MM.1S (cell line): ENCODE measurements around the gene CD84.

Source experiments
- DNase-seq: peaks from one replicate; pipeline ENCODE4 v3.0.0-alpha.2; 2015
- H2AFZ ChIP-seq: fragments of 300-600 bp; sonication (generic); 2 replicates; pipeline ENCODE4 v1.6.0; 2016; ENCODE audit warnings: antibody characterized with exemption, low read length
- H3F3A ChIP-seq: fragments of 300-600 bp; sonication (generic); 2 replicates; pipeline ENCODE4 v1.6.1; 2016; ENCODE audit warnings: mild to moderate bottlenecking, antibody characterized with exemption, low read length, moderate library complexity, mixed read lengths; ENCODE audit not compliant: insufficient read depth
- H3K27ac ChIP-seq: fragments of 300-600 bp; sonication (generic); 2 replicates; pipeline ENCODE4 v1.5.1; 2016; ENCODE audit warnings: mild to moderate bottlenecking, low read length
- H3K27me3 ChIP-seq: fragments of 300-600 bp; sonication (generic); replicated peaks from 2 replicates; pipeline ENCODE4 v1.6.0; 2016; ENCODE audit warnings: low read length; ENCODE audit not compliant: insufficient read depth
- H3K36me3 ChIP-seq: fragments of 300-600 bp; sonication (generic); replicated peaks from 2 replicates; pipeline ENCODE4 v1.6.1; 2016; ENCODE audit warnings: mild to moderate bottlenecking, low read length, mixed read lengths; ENCODE audit not compliant: insufficient read depth
- H3K4me1 ChIP-seq: fragments of 300-600 bp; sonication (generic); 2 replicates; pipeline ENCODE4 v1.6.1; 2016; ENCODE audit warnings: low read length, mixed read lengths
- H3K4me2 ChIP-seq: fragments of 300-600 bp; sonication (generic); 2 replicates; pipeline ENCODE4 v1.6.0; 2016; ENCODE audit warnings: low read depth, low read length
- H3K4me3 ChIP-seq: fragments of 300-600 bp; sonication (generic); 2 replicates; pipeline ENCODE4 v1.5.1; 2016; ENCODE audit warnings: low read length, mixed read lengths
- H3K79me2 ChIP-seq: fragments of 300-600 bp; sonication (generic); 2 replicates; pipeline ENCODE4 v1.6.1; 2016; ENCODE audit warnings: mixed run types, low read length, mixed read lengths
- H3K9ac ChIP-seq: fragments of 300-600 bp; sonication (generic); 2 replicates; pipeline ENCODE4 v1.6.1; 2016; ENCODE audit warnings: low read length, mixed read lengths
- H3K9me2 ChIP-seq: fragments of 300-600 bp; sonication (generic); replicated peaks from 2 replicates; pipeline ENCODE4 v1.6.1; 2016; ENCODE audit warnings: mild to moderate bottlenecking, low read length, mixed read lengths; ENCODE audit not compliant: insufficient read depth
- H3K9me3 ChIP-seq: fragments of 300-600 bp; sonication (generic); replicated peaks from 2 replicates; pipeline ENCODE4 v1.6.1; 2016; ENCODE audit warnings: mild to moderate bottlenecking, low read length, mixed read lengths; ENCODE audit not compliant: insufficient read depth
- H4K20me1 ChIP-seq: fragments of 300-600 bp; sonication (generic); 2 replicates; pipeline ENCODE4 v1.6.1; 2016; ENCODE audit warnings: mild to moderate bottlenecking, low read length, moderate library complexity, mixed read lengths; ENCODE audit not compliant: insufficient read depth
- CTCF ChIP-seq: fragments of 300-600 bp; sonication (generic); IDR thresholded peaks from 2 replicates; pipeline ENCODE4 v1.5.1; 2016; ENCODE audit warnings: antibody characterized with exemption, low read length, mixed read lengths
- EZH2 ChIP-seq: fragments of 300-600 bp; sonication (generic); optimal IDR thresholded peaks from 2 replicates; pipeline ENCODE3; 2017; ENCODE audit warnings: low read depth, mild to moderate bottlenecking, antibody characterized with exemption, low read length, mixed read lengths
- EZH2phosphoT487 ChIP-seq: fragments of 300-600 bp; sonication (generic); IDR thresholded peaks from 2 replicates; pipeline ENCODE4 v1.6.1; 2018; ENCODE audit warnings: antibody characterized with exemption, low read length

Gene CD84

GRCh38 chr1:160580221-160580812 is 1.0 kb upstream of the CD84 start:
- Histone ChIP-seq H3K4me1 (no peaks in the 10 kb centered on the region), H3F3A (no peaks in the 10 kb centered on the region), H3K27me3 (no peaks in the 10 kb centered on the region), H3K36me3 (no peaks in the 10 kb centered on the region), H3K9me2 (no peaks in the 10 kb centered on the region), H3K4me2 (no peak overlapping the region), H3K9ac (no peak overlapping the region), H4K20me1 (no peaks in the 10 kb centered on the region), H3K4me3 (no peak overlapping the region), H3K9me3 (no peaks in the 10 kb centered on the region), H2AFZ (no peak overlapping the region), H3K27ac (no peak overlapping the region), H3K79me2 (no peaks in the 10 kb centered on the region)
- DNase-seq: peak; percentile 5
- TF ChIP-seq EZH2 (no peak), CTCF (no peak), EZH2phosphoT487 (no peak)

GRCh38 chr1:160578525-160579191 is 638 bp downstream of the CD84 start:
- no peaks in the 10 kb centered on the region for H3K36me3 ChIP-seq
- DNase-seq: no peak
- H3K4me2 ChIP-seq: no peak overlapping the region
- H3K27ac ChIP-seq: no peak overlapping the region
- no peaks in the 10 kb centered on the region for H3K4me1 ChIP-seq
- H3F3A ChIP-seq: no peaks in the 10 kb centered on the region
- no peak overlapping the region for H3K4me3 ChIP-seq
- no peaks in the 10 kb centered on the region for H3K79me2 ChIP-seq
- H3K9me2 ChIP-seq: no peaks in the 10 kb centered on the region
- TF ChIP-seq EZH2phosphoT487 (no peak), EZH2 (no peak)
- H2AFZ ChIP-seq: no peak overlapping the region
- H3K27me3 ChIP-seq: no peaks in the 10 kb centered on the region
- H3K9ac ChIP-seq: no peak overlapping the region
- H4K20me1 ChIP-seq: no peaks in the 10 kb centered on the region
- no peaks in the 10 kb centered on the region for H3K9me3 ChIP-seq

- no peaks in the 10 kb centered on the region for H4K20me1 ChIP-seq
- DNase-seq: no peak
- H3K4me1 ChIP-seq: no peaks in the 10 kb centered on the region
- no peak overlapping the region for H3K9ac ChIP-seq
- H3F3A ChIP-seq: no peaks in the 10 kb centered on the region
- H3K9me2 ChIP-seq: no peaks in the 10 kb centered on the region
- H3K27ac ChIP-seq: no peak overlapping the region
- TF ChIP-seq CTCF (no peak), EZH2phosphoT487 (no peak), EZH2 (no peak)
- no peaks in the 10 kb centered on the region for H3K27me3 ChIP-seq
- H3K79me2 ChIP-seq: no peaks in the 10 kb centered on the region
- no peaks in the 10 kb centered on the region for H3K9me3 ChIP-seq
- no peak overlapping the region for H3K4me3 ChIP-seq
- H3K4me2 ChIP-seq: no peak overlapping the region
- H3K36me3 ChIP-seq: no peaks in the 10 kb centered on the region
- no peak overlapping the region for H2AFZ ChIP-seq
Observed at GRCh38 chr1:160578175-160578524, 1.1 kb downstream of the CD84 start.

GRCh38 chr1:160577671-160578070 is 1.6 kb downstream of the CD84 start:
- H3K27me3 ChIP-seq: no peaks in the 10 kb centered on the region
- TF ChIP-seq CTCF: no peak
- TF ChIP-seq EZH2phosphoT487: no peak
- TF ChIP-seq EZH2: no peak
- no peak overlapping the region for H3K9ac ChIP-seq
- H2AFZ ChIP-seq: no peak overlapping the region
- H3K79me2 ChIP-seq: no peaks in the 10 kb centered on the region
- no peak overlapping the region for H3K4me3 ChIP-seq
- H3F3A ChIP-seq: no peaks in the 10 kb centered on the region
- H3K4me1 ChIP-seq: no peaks in the 10 kb centered on the region
- no peaks in the 10 kb centered on the region for H3K36me3 ChIP-seq
- no peak overlapping the region for H3K27ac ChIP-seq
- no peak overlapping the region for H3K4me2 ChIP-seq
- H4K20me1 ChIP-seq: no peaks in the 10 kb centered on the region
- H3K9me2 ChIP-seq: no peaks in the 10 kb centered on the region
- DNase-seq: peak; percentile 37
- H3K9me3 ChIP-seq: no peaks in the 10 kb centered on the region
